HL-60/S4 treated with phorbol 12-myristate 13-acetate at 8.2 ng/mL for 4 days and 3 days (cell line): Measurements from ENCODE around the gene CAT.

Experiments used
- in situ Hi-C: fragments of 300-500 bp; cut with MboI; formaldehyde crosslinking; loops from 2 replicates; pipeline ENCODE4 v1.15.0; 2022; ENCODE audit warnings: low sequenced_read_pairs

CAT gene

DNA sequence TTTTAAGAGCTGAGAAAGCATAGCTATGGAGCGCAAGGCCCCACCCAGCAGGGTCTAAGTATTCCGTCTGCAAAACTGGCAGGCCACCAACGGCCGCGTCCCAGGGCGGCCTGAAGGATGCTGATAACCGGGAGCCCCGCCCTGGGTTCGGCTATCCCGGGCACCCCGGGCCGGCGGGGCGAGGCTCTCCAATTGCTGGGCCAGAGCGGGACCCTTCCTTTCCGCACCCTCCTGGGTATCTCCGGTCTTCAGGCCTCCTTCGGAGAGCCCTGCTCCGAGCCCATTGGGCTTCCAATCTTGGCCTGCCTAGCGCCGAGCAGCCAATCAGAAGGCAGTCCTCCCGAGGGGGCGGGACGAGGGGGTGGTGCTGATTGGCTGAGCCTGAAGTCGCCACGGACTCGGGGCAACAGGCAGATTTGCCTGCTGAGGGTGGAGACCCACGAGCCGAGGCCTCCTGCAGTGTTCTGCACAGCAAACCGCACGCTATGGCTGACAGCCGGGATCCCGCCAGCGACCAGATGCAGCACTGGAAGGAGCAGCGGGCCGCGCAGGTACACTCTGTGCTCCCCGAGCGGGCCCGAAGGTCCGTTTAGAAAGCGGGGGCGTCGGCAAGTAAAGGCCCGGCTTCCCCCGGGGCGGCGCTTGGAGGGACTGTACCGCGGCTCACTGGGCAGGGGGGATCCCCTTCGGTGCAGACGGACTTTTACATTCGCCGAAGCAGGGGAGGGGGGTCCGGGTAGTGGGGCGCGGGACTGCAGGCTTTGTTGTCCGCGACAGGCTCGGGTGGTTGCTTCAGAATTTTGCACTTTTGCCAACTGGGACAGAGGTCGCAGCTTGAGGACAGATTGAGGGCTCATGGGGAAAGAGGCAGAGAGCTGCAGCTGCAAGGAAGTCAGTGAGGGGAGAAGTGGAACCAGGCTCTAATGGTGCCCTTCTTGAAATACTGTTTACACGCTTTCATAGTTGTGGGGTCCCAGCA, at the start of gene CAT:
CAT (plus strand) TSS at position 406 of the 979 bp plus-strand sequence; CDS start at position 486, 80 bp downstream.
- in situ Hi-C loops = no loop called here

DNA sequence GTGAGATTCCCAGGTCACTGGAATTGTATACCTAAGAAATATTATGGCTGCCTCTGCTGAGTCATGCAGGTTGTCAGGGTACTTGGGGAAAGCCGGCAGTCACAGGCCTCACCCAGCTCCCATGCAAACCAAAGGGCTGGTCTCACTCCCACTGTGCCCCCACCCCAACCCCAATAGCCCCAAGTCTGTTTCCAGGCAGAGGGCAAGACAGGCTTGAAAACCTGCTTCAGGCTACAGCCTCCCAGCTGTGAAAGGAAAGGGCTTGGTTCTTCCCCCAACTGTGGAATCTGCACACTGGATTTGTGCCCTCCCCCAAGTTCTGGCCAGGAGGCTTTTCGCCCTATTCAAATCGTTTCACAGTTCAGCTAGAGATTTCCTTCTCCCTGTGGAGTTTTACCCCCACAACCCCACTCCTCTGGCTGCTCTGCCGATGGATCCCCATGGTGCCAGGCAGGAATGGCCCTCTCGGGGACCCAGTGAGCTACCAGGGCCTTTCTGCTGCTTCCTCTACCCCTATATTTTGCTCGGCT, 43.9 kb upstream of the CAT start:
- in situ Hi-C loops = no loop called here

DNA sequence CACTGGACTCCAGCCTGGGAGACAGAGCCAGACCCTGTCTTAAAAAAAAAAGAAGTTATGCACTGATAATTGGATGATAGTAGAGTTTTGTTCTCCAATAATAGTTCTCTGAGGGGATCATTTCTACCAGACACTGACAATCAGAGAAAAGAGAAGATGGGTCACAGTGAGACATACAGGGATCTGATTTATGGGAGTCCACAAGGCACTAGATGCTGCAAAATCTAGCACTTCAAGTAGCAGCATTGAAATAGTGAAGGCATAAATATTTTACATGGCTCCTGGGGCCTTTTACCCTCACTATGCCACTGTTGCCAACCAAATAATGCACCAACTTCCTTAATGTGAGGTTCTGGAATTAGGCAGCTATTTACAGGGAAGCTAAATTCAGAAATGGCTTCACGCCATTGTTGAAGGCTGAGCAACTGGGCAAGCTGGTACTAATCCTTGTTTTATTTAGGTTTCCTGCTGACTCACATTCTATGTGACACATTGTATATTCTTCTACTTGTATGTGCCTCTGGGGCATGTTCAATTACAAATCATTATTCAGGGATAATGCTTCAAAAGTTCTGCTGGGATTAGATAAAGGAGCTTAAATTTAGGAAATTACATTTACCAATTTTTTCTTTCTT, 42.7 kb upstream of the CAT start:
- in situ Hi-C loops = no loop called here

DNA sequence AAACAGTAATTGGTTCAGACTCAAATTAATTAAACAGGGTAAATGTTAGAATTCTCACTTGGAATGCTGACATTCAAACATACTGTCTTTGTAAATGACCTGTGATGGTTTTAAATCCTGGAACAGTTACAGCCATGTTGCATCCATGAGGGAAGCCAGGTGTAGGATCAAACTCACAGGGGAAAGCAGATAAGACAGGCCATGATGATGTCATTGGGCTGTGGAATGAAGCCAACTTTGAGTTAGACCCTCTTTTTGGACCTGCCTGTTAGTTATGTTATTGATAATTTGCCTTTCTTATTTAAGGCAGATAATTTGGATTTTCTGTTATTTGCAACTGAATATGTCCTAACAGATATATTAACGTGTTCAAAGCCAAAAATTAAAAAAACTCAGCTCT, 41.6 kb upstream of the CAT start:
- in situ Hi-C loops = no loop called here

DNA sequence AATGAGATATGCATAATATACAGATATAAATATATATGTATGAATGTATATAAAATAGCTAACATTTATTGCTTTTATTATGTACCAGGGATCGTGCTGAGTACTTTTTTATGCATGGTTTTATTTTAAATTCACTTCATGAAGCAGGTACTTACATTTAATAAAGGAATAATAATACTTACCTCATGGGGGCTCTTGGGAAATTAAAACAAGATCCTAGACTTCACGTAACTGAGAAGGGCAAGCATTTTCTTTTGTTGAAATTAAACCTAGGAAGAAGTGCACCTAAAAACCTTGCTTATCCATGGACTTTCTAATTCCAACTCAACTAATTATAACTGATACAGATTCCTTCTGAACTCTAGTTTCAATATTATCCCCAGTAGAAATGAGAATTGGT, 40.9 kb upstream of the CAT start:
- in situ Hi-C loops = no loop called here

DNA sequence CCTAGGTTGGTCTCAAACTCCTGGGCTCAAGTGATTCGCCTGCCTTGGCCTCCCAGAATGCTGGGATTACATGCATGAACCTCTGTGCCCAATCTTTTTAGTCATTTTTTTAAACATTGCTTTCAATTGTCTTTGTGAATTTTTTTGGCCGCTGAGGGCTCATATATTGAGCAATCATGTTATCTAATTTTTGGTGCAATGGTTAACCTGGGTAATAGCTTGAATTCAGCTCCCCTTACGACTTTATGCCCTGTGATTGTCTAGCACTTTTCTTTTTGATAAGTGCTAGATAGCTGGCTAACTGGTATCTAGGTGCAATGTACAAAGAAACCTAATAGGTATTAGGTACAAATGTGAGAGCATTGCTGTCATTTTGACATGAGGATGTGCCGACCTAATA, 35.3 kb upstream of the CAT start:
- in situ Hi-C loops = no loop called here

DNA sequence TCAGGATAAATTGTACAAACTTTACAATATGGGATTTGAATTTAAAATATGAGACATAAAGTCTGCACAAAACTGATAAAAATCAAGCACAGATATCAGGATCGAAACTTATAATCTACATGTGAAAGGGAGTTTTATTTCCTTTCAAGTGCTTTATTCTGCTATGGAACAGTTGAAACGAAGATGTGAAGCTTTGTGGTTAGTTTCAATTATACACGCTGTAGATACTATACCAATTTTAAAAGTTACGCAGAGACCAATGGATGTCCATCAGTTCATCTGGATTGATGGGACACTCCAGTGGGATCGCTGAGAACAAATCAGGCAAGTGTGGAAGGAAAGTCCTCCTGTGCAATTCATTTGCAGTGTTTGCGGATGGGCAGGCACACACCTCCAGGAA, 34.5 kb upstream of the CAT start:
- in situ Hi-C loops = no loop called here

DNA sequence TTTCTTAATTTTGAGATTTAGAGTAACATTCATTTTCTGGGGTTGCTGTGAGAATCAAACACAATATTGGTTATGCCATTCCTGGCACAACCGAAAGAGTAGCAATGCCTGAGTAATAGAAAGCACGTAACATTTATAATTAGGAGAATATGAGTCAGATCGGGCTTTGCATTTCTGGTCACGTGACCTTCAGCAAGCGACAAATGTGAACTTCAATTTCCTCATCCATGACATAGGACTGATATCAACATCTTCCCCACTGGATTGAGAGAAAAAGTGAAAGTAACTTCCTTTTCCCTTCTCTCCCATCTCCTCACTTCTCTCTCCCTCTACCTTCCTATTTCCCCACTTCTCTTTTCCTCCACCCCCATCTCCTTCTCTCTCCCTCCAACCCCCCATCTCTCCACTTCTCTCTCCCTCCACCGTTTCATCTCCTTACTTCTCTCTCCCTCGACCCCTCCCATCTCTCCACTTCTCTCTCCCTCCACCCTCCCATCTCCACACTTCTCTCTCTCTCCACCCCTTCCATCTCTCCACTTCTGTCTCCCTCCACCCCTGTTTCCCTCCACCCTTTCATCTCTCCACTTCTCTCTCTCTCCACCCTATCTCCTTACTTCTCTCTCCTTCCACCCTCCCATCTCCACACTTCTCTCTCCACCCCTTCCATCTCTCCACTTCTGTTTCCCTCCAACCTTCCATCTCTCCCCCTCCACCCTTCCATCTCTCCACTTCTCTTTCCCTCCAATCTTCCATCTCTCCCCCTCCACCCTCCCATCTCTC, 33.5 kb upstream of the CAT start:
- in situ Hi-C loops = no loop called here

DNA sequence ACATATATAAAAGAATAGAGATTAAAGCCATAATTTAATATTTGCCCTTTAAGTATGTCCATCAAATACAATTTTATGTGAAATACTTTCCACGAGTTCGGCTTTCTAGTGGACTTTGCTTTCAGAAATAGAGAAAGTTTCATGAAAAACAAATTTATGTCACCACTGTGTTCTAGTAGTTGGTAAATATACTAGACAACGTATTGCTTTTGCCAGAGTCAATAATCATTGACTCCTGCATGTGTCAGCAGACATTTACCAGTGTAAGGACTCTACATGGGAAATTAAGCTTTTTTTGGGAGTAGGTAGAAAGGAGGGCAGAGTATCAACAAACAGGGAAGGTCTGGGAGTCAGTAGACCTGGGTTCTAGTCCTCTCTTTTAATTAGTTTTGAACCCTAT, 32.3 kb upstream of the CAT start:
- in situ Hi-C loops = no loop called here

DNA sequence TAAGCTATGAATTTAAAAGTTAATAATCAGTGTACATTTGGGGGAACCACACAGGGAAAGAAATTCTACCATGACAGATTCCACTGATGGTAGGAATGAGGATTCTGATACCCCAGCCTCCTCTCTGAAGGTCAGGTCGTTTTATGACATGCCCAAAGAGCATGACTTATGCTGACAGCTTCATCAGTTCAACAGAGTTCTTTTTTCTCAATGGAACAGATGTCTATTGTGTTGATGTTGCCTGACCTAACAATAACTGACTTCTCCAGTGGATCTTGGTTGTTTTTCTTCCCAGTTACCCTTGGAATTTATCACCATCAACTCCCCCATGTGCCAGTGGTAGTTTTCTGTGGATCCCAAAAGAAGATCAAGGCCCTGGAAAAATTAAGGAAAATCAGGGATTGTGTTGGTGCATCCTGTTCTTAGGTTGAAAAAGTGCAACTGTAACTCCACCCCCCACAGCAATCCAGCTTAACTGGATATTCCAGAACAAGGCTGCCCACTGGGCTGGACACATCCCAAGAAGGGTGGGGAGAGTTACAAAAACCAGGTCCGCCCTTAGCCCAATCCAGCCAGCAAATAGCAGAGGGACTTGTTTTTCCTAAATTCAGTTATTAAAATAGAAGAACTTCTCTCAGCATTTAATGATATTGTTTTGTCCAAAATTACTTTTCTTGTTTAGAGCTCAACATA, 31.5 kb upstream of the CAT start:
- in situ Hi-C loops = no loop called here

DNA sequence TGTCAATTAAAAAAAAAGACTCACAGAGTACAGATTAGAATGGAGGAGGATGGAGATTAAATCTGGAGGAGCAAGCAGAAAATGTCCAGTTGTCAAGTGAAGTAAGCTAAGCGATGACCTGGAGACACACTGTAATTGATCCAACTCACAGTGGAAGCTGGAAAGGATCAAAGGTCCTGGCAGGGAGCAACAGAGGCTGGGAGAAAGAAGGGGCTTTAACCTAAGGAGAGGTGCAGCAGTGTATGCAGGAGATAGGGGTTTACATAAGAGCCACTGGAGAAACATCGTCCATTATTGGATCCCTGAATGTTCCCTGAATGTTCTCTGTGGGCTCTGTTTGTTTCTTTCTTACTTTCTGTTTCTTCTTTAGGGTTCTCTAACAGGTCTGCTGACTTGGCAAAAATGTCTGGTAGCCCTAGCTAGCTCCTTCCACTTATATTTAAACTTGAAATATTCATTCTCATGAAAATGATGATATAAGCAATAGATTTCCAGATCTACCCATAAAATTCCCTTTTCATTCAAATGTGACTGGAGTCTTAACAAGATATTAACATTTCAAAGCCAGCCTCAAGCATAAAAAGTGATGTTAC, 30.1 kb upstream of the CAT start:
- in situ Hi-C loops = no loop called here

DNA sequence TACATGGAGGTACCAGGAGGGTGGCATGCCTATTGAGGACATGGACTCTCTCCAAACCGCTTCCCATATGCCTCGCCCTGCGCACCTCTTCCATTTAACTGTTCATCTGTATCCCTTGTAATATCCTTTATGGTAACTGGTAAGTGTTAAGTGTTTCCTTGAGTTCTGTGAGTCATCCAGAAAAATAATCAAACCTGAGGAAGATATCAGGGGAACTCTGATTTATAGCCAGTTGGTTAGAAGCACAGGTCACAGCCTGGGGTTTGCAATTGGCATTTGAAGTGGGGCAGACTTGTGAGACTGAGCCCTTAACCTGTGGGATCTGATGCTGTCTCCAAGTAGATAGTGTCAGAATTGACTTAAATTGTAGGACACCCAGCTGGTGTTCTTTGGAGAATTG, 27.6 kb upstream of the CAT start:
- in situ Hi-C loops = no loop called here

DNA sequence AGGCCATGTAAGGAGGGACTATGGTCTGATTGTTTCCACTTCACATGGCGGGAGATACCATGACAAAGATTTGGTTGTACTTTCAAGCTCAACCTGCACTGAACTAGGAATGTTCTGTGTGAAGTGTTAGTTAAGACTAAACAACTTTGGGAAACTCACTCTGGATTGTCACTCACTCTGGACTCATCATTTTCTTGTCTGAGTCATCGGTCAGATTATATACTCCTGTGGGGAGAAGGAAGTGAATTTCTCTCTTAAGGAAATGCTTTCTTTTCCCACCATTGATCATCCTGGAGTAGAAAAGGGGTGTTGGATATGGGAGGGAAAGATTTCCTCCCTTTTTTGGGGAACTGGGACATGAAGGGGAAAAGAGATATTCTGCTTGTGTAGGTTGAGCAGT, 26.9 kb upstream of the CAT start:
- in situ Hi-C loops = no loop called here

DNA sequence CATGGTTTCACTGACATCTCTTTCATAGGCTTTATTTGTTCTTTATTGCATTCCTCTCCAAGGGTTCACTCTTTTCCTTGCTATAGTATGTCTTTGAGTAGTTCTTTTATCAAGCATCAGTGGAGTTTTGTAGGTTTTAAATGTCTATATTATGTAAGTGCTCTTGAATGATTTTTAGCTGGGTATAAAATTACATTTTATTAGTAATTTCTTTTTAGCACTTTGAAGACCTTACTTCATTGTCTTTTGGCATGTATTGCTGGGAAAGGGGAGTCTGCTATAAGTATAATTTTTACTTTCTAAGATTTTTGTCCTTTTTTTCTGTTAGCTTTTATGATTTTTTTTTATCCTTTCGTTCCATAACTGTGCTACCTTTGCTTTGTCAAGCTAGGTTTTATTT, 25.5 kb upstream of the CAT start:
- in situ Hi-C loops = no loop called here

DNA sequence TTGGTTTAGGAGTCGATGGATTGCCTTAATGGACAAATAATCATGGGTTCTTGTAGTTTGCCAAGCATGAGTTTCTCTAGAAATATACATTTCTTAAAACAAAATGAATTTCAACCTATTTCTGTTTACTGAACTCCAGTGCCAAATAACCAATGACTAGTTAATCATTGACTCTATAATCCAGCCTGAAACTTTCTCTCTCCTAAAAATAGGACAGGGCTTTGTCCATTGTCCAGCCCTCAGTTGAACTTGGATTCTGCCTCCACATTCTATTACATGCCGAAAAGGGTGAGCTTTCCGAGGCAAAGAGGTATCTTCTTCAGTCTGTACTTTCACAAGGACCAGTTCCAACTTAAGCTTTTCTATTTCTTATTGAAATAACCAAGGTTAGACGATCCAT, 23.2 kb upstream of the CAT start:
- in situ Hi-C loops = no loop called here

DNA sequence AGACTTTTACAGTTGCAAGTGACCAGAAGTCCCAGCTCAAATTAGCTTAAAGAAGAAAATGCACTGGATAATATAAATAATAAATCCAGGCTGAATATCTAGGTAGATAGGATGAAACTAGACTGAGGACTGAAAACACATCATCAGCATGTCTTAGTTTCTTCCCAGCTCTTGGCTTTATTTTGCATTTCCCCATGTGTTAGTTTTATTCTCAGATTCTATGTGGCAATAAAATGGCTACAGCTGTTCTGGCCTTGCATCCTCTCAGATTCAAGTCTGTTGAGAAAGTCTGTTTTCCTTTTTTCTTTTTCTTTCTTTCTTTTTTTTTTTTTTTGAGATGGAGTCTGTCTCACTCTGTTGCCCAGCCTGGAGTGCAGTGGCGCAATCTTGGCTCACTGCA, 22.6 kb upstream of the CAT start:
- in situ Hi-C loops = no loop called here

DNA sequence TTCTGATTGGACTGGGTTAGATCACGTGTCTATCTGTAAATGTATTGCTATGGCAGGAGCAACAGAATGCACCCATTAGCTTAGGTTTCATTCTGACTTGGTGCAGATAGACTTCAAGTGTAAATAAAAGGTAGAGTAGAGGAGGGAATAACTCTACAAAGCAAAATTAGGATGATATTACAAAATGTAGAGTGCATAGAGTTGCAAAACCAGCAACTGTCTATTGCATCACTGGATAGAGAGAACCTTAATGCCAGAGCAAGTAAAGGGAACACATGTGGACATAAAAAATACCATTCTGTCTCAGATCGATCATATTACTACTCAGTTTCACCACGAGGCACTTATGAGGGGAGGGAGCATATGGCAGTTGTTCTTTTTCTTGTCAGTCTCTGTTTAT, 22.0 kb upstream of the CAT start:
- in situ Hi-C loops = no loop called here

DNA sequence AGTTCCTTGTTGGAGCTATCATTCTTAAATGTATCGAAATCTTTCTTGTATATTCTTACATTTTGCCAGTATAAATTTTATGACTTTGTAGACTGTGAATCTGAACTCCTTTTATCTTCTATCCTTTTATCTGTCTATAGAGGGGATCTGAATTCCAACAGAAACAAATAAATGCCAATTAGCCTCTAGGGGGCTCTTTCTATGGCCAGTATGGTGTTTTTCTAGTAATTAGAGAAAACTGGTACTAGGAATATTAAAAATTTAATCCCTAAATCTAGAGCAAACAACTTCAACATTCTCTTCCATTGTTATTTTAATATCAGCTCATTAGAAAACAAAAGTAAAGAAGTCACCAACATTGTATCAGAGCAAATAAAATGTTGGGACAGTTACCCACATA, 21.5 kb upstream of the CAT start:
- in situ Hi-C loops = no loop called here

DNA sequence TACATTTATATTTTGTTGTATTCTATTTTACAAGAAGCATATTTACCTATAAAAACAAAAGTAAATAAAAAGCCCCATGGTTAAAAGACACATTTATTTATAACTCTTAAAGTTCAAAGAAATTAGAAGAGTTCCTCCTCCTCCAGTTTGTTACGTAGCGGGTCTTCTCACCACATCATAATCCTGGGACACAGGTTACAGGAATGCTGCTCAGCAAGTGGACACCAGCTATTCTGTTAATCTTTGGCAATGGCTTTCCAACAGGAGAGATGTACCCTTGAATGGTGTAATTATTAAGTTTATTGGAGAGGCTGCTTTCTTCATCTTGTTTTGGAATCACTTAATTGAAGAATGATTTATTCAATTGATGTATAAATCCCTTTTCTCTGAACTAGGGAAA, 19.6 kb upstream of the CAT start:
- in situ Hi-C loops = no loop called here

DNA sequence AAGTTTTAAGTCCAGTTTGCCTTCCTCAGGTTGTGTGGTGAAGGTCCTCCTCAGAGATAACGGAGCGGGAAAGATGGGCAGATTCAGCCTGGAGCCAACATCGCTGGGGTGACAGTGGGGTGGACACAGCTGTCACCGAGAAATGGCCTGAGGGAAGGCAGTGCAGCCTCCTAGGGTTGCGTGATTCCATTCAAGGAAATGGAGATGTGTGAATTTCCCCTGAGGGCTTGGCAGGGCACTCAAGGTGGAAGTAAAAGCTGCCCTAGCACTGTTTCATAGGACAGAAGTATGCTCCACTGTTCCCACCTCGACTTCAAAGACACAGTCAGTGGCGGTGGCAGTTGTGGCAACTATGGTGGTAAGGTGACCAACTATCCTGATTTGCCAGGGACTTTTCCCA, 15.4 kb upstream of the CAT start:
- in situ Hi-C loops = no loop called here
